K562 (cell line): ENCODE measurements around the gene GPR3. TPM values are rescaled to one million over a fixed set of nuclear protein-coding genes. Genes with fewer than 3 reads are reported as not detected.

Source experiments
- BRD9 ChIP-seq: fragments of 450-650 bp; IDR thresholded peaks from 2 replicates; pipeline ENCODE4 v1.6.1; 2018; ENCODE audit warnings: low read depth; ENCODE audit not compliant: partially characterized antibody
- CTBP1 ChIP-seq: fragments of 450-650 bp; IDR thresholded peaks from 2 replicates; pipeline ENCODE4 v1.6.1; 2016; ENCODE audit warnings: borderline replicate concordance
- DACH1 ChIP-seq: fragments of 450-650 bp; IDR thresholded peaks from 2 replicates; pipeline ENCODE4 v1.6.1; 2018; ENCODE audit not compliant: partially characterized antibody
- HDAC8 ChIP-seq: fragments of 450-650 bp; IDR thresholded peaks from 2 replicates; pipeline ENCODE4 v1.6.1; 2016; ENCODE audit warnings: mild to moderate bottlenecking, missing genetic modification characterization, moderate library complexity, missing compliant biosample characterization
- KDM4B ChIP-seq, 2 experiments: fragments of 450-650 bp in 1 of 2; sonication (generic) in 1 of 2; IDR thresholded peaks; 2 replicates each; pipeline ENCODE4 v1.6.1; 2016 to 2017; ENCODE audit warnings: borderline replicate concordance in 2 of 2, antibody characterized with exemption in 1 of 2, low read depth in 1 of 2, mild to moderate bottlenecking in 1 of 2
- SETDB1 ChIP-seq: IDR thresholded peaks from one replicate; pipeline ENCODE4 v1.6.1; 2012; ENCODE audit warnings: low read length, control low read depth, inconsistent platforms
- TCF15 ChIP-seq: fragments of 250-450 bp; sonication (Bioruptor Pico); IDR thresholded peaks from 2 replicates; pipeline ENCODE4 v1.8.0; 2022; ENCODE audit warnings: moderate library complexity, mild to moderate bottlenecking, inconsistent platforms
- TCF7 ChIP-seq: sonication (generic); IDR thresholded peaks from 2 replicates; pipeline ENCODE4 v1.6.1; 2016; ENCODE audit warnings: antibody characterized with exemption, borderline replicate concordance
- TSC22D4 ChIP-seq: fragments of 450-650 bp; IDR thresholded peaks from 2 replicates; pipeline ENCODE4 v1.6.1; 2016; ENCODE audit warnings: missing genetic modification characterization, missing biosample characterization, control low read depth
- YY1 ChIP-seq, 3 experiments: IDR thresholded peaks; 2 replicates each; pipeline ENCODE4 v1.6.1; 2011; ENCODE audit warnings: low read length in 2 of 3, mild to moderate bottlenecking in 2 of 3, moderate library complexity in 2 of 3, borderline replicate concordance in 1 of 3, control low read depth in 1 of 3, low read depth in 1 of 3; ENCODE audit not compliant: insufficient read depth in 3 of 3, insufficient replicate concordance in 2 of 3, control insufficient read depth in 1 of 3, insufficient read length in 1 of 3; ENCODE audit errors: extremely low read depth in 1 of 3
- ZBTB7A ChIP-seq: IDR thresholded peaks from 2 replicates; pipeline ENCODE4 v1.6.1; 2011; ENCODE audit warnings: low read depth, mild to moderate bottlenecking, low read length, moderate library complexity, borderline replicate concordance; ENCODE audit not compliant: control insufficient read depth
- ZNF140 ChIP-seq: fragments of 250-450 bp; sonication (Bioruptor Pico); IDR thresholded peaks from 2 replicates; pipeline ENCODE4 v1.8.0; 2021; ENCODE audit warnings: moderate library complexity, mild to moderate bottlenecking, inconsistent platforms
- ZNF184 ChIP-seq: sonication (generic); formaldehyde crosslinking; IDR thresholded peaks from 2 replicates; pipeline ENCODE4 v1.5.0; 2020; ENCODE audit warnings: missing genetic modification reagents
- ZNF551 ChIP-seq: fragments of 250-450 bp; sonication (Bioruptor Pico); IDR thresholded peaks from 2 replicates; pipeline ENCODE4 v1.5.0; 2021; ENCODE audit warnings: mild to moderate bottlenecking, moderate library complexity
- ZNF668 ChIP-seq: fragments of 250-450 bp; sonication (Bioruptor Pico); IDR thresholded peaks from 2 replicates; pipeline ENCODE4 v1.8.0; 2022; ENCODE audit warnings: mild to moderate bottlenecking, inconsistent platforms
- ZNF695 ChIP-seq: fragments of 450-650 bp; formaldehyde crosslinking; IDR thresholded peaks from 2 replicates; pipeline ENCODE4 v1.4.0; 2020; ENCODE audit warnings: mild to moderate bottlenecking, moderate library complexity
- polyA plus RNA-seq, 8 experiments: library from polyadenylated mRNA; depleted of rRNA in 4 of 8; stranded (reverse) in 5 of 8; unstranded in 3 of 8; fragments of >200 nt; fragmentation: Nextera tagmentation in 2 of 8; fragmentation: Illumina TruSeq in 1 of 8; extraction: Ambion mirVana in 2 of 8; extraction: Trizol in 1 of 8; gene quantifications; 2 replicates each; pipeline versions ENCODE4 v1.2.1 to v1.2.3, GENCODE V29; 2011 to 2014; ENCODE audit warnings: inconsistent platforms in 1 of 8, missing spikeins in 1 of 8
- total RNA-seq, 7 experiments: library from RNA; depleted of rRNA in 6 of 7; stranded (reverse); fragments of >200 nt in 6 of 7; fragmentation: Illumina TruSeq in 2 of 7; extraction: Trizol in 2 of 7; gene quantifications; 2 replicates each; pipeline versions ENCODE4 v1.2.1 to v1.2.3, GENCODE V29; 2011 to 2021; ENCODE audit warnings: low replicate concordance in 1 of 7
- TF ChIP-seq, protein P1 (sequence below): fragments of 450-650 bp; IDR thresholded peaks from 2 replicates; pipeline ENCODE4 v1.6.1; 2016; ENCODE audit warnings: antibody characterized with exemption
- TF ChIP-seq, protein P2 (sequence below): IDR thresholded peaks from 3 replicates; pipeline ENCODE4 v1.6.1; 2011; ENCODE audit warnings: borderline replicate concordance, mild to moderate bottlenecking, moderate library complexity; ENCODE audit not compliant: insufficient read length; ENCODE audit errors: extremely low read depth

The GPR3 gene
- total and polyA plus RNA-seq, 9 of the 15 experiments (the other 6 are each of a cell fraction or from before 2014, with no cell fraction given), result 0.24 to 11.5 (median 3.7) TPM

DNA sequence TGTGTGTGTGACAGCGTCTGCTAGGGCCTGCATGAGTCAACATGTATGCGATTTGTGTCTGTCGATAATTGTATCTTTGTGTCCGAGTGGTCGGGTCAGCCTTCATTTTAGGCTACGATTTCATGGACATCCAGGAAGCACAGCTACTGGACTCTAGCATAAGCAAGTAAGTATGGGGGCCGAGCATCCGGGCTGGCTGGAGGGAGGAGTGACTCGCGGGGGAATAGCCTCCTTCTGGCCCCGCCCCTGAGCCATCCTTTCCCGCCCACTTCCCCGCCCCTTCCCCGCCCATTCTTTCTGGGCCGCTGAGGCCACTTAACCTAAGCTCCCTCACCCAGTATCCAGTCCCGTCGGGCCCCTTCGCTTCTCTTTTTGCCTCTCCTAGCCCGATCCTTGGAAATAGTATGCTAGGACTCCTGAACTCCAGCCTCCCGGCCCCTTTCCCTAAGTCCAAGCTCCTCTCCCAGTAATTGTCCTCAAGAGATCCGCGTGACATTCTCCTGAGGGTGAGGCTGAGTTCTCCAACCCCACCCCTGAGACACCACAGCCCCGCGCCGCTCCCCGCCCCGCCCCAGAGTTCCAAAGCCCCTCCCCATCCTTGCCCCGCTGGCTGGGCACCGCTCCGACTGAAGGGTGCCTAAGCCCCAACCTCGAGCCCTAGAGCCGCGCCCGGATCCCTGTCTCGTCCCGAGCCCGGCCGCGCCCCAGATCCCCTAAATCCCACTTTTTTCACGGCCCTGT, 26.9 kb upstream of the GPR3 start (continued):
- TF ChIP-seq KDM4B (IDR thresholded peaks at IDR 0.05; ENCODE audit: borderline replicate concordance in 2 of 2, low read depth in 1 of 2) (no peak), TCF7 (no peak), ZNF140 (CRISPR knock-in tag) (no peak), TSC22D4 (no peak), ZNF184 (CRISPR knock-in tag) (no peak), BRD9 (no peak), ZBTB7A (peak; percentile 42), ZNF551 (CRISPR knock-in tag) (no peak), ZNF695 (CRISPR knock-in tag) (no peak), ZNF668 (CRISPR knock-in tag) (no peak), SETDB1 (no peak), HDAC8 (tag) (no peak), YY1 (IDR thresholded peaks at IDR 0.05; ENCODE audit: borderline replicate concordance in 1 of 3, control insufficient read depth in 1 of 3, extremely low read depth in 1 of 3, insufficient read depth in 3 of 3, insufficient read length in 1 of 3, insufficient replicate concordance in 2 of 3, low read depth in 1 of 3, low read length in 2 of 3) (peak in 1 of 3 experiments; percentile 79), TCF15 (CRISPR knock-in tag) (no peak), DACH1 (no peak), CTBP1 (no peak; the same call in 1 of the 2 replicates)
- TF ChIP-seq, protein P1, sequence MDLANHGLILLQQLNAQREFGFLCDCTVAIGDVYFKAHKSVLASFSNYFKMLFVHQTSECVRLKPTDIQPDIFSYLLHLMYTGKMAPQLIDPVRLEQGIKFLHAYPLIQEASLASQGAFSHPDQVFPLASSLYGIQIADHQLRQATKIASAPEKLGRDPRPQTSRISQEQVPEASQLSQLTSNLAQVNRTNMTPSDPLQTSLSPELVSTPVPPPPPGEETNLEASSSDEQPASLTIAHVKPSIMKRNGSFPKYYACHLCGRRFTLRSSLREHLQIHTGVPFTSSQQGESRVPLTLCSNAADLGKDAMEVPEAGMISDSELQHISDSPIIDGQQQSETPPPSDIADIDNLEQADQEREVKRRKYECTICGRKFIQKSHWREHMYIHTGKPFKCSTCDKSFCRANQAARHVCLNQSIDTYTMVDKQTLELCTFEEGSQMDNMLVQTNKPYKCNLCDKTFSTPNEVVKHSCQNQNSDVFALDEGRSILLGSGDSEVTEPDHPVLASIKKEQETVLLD, result 0 out of 2 replicates have a peak, but pooled peaks have one; percentile 10
- TF ChIP-seq, protein P2, sequence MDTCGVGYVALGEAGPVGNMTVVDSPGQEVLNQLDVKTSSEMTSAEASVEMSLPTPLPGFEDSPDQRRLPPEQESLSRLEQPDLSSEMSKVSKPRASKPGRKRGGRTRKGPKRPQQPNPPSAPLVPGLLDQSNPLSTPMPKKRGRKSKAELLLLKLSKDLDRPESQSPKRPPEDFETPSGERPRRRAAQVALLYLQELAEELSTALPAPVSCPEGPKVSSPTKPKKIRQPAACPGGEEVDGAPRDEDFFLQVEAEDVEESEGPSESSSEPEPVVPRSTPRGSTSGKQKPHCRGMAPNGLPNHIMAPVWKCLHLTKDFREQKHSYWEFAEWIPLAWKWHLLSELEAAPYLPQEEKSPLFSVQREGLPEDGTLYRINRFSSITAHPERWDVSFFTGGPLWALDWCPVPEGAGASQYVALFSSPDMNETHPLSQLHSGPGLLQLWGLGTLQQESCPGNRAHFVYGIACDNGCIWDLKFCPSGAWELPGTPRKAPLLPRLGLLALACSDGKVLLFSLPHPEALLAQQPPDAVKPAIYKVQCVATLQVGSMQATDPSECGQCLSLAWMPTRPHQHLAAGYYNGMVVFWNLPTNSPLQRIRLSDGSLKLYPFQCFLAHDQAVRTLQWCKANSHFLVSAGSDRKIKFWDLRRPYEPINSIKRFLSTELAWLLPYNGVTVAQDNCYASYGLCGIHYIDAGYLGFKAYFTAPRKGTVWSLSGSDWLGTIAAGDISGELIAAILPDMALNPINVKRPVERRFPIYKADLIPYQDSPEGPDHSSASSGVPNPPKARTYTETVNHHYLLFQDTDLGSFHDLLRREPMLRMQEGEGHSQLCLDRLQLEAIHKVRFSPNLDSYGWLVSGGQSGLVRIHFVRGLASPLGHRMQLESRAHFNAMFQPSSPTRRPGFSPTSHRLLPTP, result no peak
